Vagina (tissue), 2 donors: ENCODE results near the gene LRRC4B. TPM values are rescaled to one million over a fixed set of nuclear protein-coding genes. Genes with fewer than 3 reads are reported as not detected.

ENCODE experiments used
- DNase-seq, 2 donors: peaks; one replicate each; pipeline ENCODE4 v3.0.0-alpha.2; 2017; ENCODE audit errors: extremely low spot score in 2 of 2
- H3K27ac ChIP-seq: fragments of 200-600 bp; sonication (generic); one replicate; pipeline ENCODE4 v1.5.1; 2019
- H3K27me3 ChIP-seq: fragments of 200-600 bp; sonication (generic); one replicate; pipeline ENCODE4 v1.5.1; 2019
- H3K36me3 ChIP-seq, 2 donors: fragments of 200-600 bp; sonication (generic); one replicate each; pipeline ENCODE4 v1.5.1; 2017 to 2019
- H3K4me1 ChIP-seq: fragments of 200-600 bp; sonication (generic); one replicate; pipeline ENCODE4 v1.5.1; 2019
- H3K4me3 ChIP-seq, 2 donors: fragments of 200-600 bp; sonication (generic); 1 replicate in 1 of 2; 2 replicates in 1 of 2; pipeline ENCODE4 v1.5.1; 2016 to 2019
- H3K9me3 ChIP-seq: fragments of 200-600 bp; sonication (generic); one replicate; pipeline ENCODE4 v1.5.1; 2019
- CTCF ChIP-seq, 3 experiments: fragments of 450-650 bp in 2 of 3; fragments of 200-600 bp in 1 of 3; sonication (generic) in 1 of 3; IDR thresholded peaks; one replicate each; pipeline ENCODE4 v1.5.1; 2017 to 2019; ENCODE audit warnings: antibody characterized with exemption in 3 of 3, mild to moderate bottlenecking in 2 of 3, moderate library complexity in 2 of 3
- POLR2A ChIP-seq, 2 donors: fragments of 450-650 bp; IDR thresholded peaks; one replicate each; pipeline ENCODE4 v1.6.1; 2017; ENCODE audit warnings: antibody characterized with exemption in 2 of 2, mild to moderate bottlenecking in 2 of 2, moderate library complexity in 2 of 2
- POLR2AphosphoS5 ChIP-seq, 2 donors: sonication (generic); formaldehyde crosslinking; IDR thresholded peaks; one replicate each; pipeline ENCODE4 v1.9.0; 2017; ENCODE audit warnings: antibody characterized with exemption in 2 of 2, mild to moderate bottlenecking in 2 of 2, low read depth in 1 of 2; ENCODE audit not compliant: insufficient read depth in 1 of 2
- intact Hi-C: fragments of 100-400 bp; cut with DNase I; formaldehyde crosslinking; loops from one replicate; pipeline ENCODE4 v1.15.1; 2023
- total RNA-seq: library from RNA; depleted of rRNA; stranded (reverse); fragments of >200 nt; gene quantifications from one replicate; pipeline ENCODE4 v1.2.3, GENCODE V29; 2016

LRRC4B gene
- total RNA-seq, 1 donor from 2014 or later, result 17.9 TPM

GRCh38 chr19:50516456-50516855 is 51.8 kb downstream of the LRRC4B start:
- no peak for DNase-seq
- H3K27ac ChIP-seq, result no peak overlapping the region
- H3K27me3 ChIP-seq, result no peaks in the 10 kb centered on the region
- no peaks in the 10 kb centered on the region for H3K36me3 ChIP-seq
- no peak for TF ChIP-seq POLR2AphosphoS5 (IDR thresholded peaks at IDR 0.05; ENCODE audit: insufficient read depth in 1 of 2, low read depth in 1 of 2)
- TF ChIP-seq POLR2A (IDR thresholded peaks at IDR 0.05), result no peak
- TF ChIP-seq CTCF (IDR thresholded peaks at IDR 0.05), result no peak
- no peaks in the 10 kb centered on the region for H3K9me3 ChIP-seq
- intact Hi-C loops, result no loop called here
- no peaks in the 10 kb centered on the region for H3K4me1 ChIP-seq
- no peak overlapping the region for H3K4me3 ChIP-seq

- peaks cover 6% of the 10 kb centered on the region for H3K4me1 ChIP-seq
- intact Hi-C loops, result no loop called here
- no peak for DNase-seq
- no peaks in the 10 kb centered on the region for H3K27me3 ChIP-seq
- no peaks in the 10 kb centered on the region for H3K9me3 ChIP-seq
- no peak overlapping the region for H3K4me3 ChIP-seq
- H3K27ac ChIP-seq, result no peak overlapping the region
- TF ChIP-seq POLR2AphosphoS5 (IDR thresholded peaks at IDR 0.05; ENCODE audit: insufficient read depth in 1 of 2, low read depth in 1 of 2), result no peak
- TF ChIP-seq POLR2A (IDR thresholded peaks at IDR 0.05), result no peak
- TF ChIP-seq CTCF (IDR thresholded peaks at IDR 0.05), result no peak
- no peaks in the 10 kb centered on the region for H3K36me3 ChIP-seq
These were observed 53.1 kb downstream of the LRRC4B start for GRCh38 chr19:50515168-50515561.

GRCh38 chr19:50514346-50515167 is 53.7 kb downstream of the LRRC4B start:
- no peak for TF ChIP-seq POLR2AphosphoS5 (IDR thresholded peaks at IDR 0.05; ENCODE audit: insufficient read depth in 1 of 2, low read depth in 1 of 2)
- Histone ChIP-seq H3K4me1 (peaks cover 10% of the 10 kb centered on the region), H3K9me3 (no peaks in the 10 kb centered on the region), H3K36me3 (no peaks in the 10 kb centered on the region), H3K27ac (no peak overlapping the region), H3K27me3 (no peaks in the 10 kb centered on the region), H3K4me3 (no peak overlapping the region)
- no peak for DNase-seq
- intact Hi-C loops, result no loop called here

GRCh38 chr19:50513746-50514345 is 54.4 kb downstream of the LRRC4B start, which contains the start of gene ASPDH:
Gene ASPDH (minus strand): TSS chr19:50513913. CDS start chr19:50513823, 90 bp downstream.
- no peak for TF ChIP-seq POLR2A (IDR thresholded peaks at IDR 0.05)
- no peak for TF ChIP-seq CTCF (IDR thresholded peaks at IDR 0.05)
- TF ChIP-seq POLR2AphosphoS5 (IDR thresholded peaks at IDR 0.05; ENCODE audit: insufficient read depth in 1 of 2, low read depth in 1 of 2), result no peak
- H3K4me3 ChIP-seq, result no peak within 1 kb of the TSS
- H3K27me3 ChIP-seq, result no peaks in the 10 kb centered on the region
- no peaks in the 10 kb centered on the region for H3K36me3 ChIP-seq
- DNase-seq, result peak in 1 of 2 donors; percentile 78
- intact Hi-C loops, result no loop called here
- H3K4me1 ChIP-seq, result peaks cover 10% of the 10 kb centered on the region
- H3K9me3 ChIP-seq, result no peaks in the 10 kb centered on the region
- H3K27ac ChIP-seq, result no peak within 1 kb of the TSS

- Histone ChIP-seq H3K9me3 (no peaks in the 10 kb centered on the region), H3K4me1 (peaks cover 10% of the 10 kb centered on the region), H3K27me3 (no peaks in the 10 kb centered on the region), H3K4me3 (no peak overlapping the region), H3K36me3 (no peaks in the 10 kb centered on the region), H3K27ac (no peak overlapping the region)
- intact Hi-C loops, result no loop called here
- DNase-seq, result no peak
- TF ChIP-seq CTCF (IDR thresholded peaks at IDR 0.05) (no peak), POLR2A (IDR thresholded peaks at IDR 0.05) (no peak), POLR2AphosphoS5 (IDR thresholded peaks at IDR 0.05; ENCODE audit: insufficient read depth in 1 of 2, low read depth in 1 of 2) (no peak)
These were observed 55.1 kb downstream of the LRRC4B start for GRCh38 chr19:50512999-50513745.
